HepG2 (cell line): ENCODE results near the gene BST1. TPM values are rescaled to one million over a fixed set of nuclear protein-coding genes. Genes with fewer than 3 reads are reported as not detected.

Source experiments
- BRF2 ChIP-seq: sonication (generic); formaldehyde crosslinking; IDR thresholded peaks from 2 replicates; pipeline ENCODE4 v1.8.1; 2022; ENCODE audit warnings: mild to moderate bottlenecking, missing genetic modification reagents
- DMAP1 ChIP-seq: IDR thresholded peaks from 2 replicates; pipeline ENCODE4 v1.6.1; 2016
- ETV6 ChIP-seq: sonication (generic); formaldehyde crosslinking; conservative IDR thresholded peaks from 2 replicates; pipeline ENCODE4 v1.4.0; 2020; ENCODE audit warnings: missing genetic modification reagents
- GMEB2 ChIP-seq: IDR thresholded peaks from 2 replicates; pipeline ENCODE4 v1.6.1; 2016; ENCODE audit warnings: missing biosample characterization, missing genetic modification reagents, low read depth
- MIER2 ChIP-seq: IDR thresholded peaks from 2 replicates; pipeline ENCODE4 v1.6.1; 2016; ENCODE audit warnings: missing biosample characterization, missing genetic modification reagents
- NBN ChIP-seq: fragments of 450-650 bp; conservative IDR thresholded peaks from 2 replicates; pipeline ENCODE4 v1.6.1; 2017
- PCBP1 ChIP-seq: fragments of 200-400 bp; formaldehyde crosslinking; IDR thresholded peaks from 2 replicates; pipeline ENCODE4 v1.6.1; 2017; ENCODE audit warnings: mild to moderate bottlenecking, low read depth, low read length, borderline replicate concordance
- ZBTB10 ChIP-seq: sonication (generic); formaldehyde crosslinking; IDR thresholded peaks from 2 replicates; pipeline ENCODE4 v1.4.0; 2020; ENCODE audit warnings: missing genetic modification reagents, borderline replicate concordance
- ZFP36 ChIP-seq: fragments of 150-350 bp; IDR thresholded peaks from 2 replicates; pipeline ENCODE4 v1.6.1; 2018; ENCODE audit warnings: borderline replicate concordance, low read length, low read depth; ENCODE audit not compliant: partially characterized antibody
- ZNF12 ChIP-seq: sonication (generic); formaldehyde crosslinking; IDR thresholded peaks from 2 replicates; pipeline ENCODE4 v1.5.0; 2020; ENCODE audit warnings: missing genetic modification reagents
- ZNF143 ChIP-seq: sonication (generic); formaldehyde crosslinking; IDR thresholded peaks from 2 replicates; pipeline ENCODE4 v1.4.0; 2020; ENCODE audit warnings: missing genetic modification reagents
- ZNF724P ChIP-seq: sonication (generic); formaldehyde crosslinking; IDR thresholded peaks from 2 replicates; pipeline ENCODE4 v1.8.0; 2022; ENCODE audit warnings: missing genetic modification reagents, borderline replicate concordance
- polyA plus RNA-seq, 8 experiments: library from polyadenylated mRNA; depleted of rRNA in 3 of 8; stranded (reverse) in 7 of 8; unstranded in 1 of 8; fragments of >200 nt; fragmentation: Illumina TruSeq in 4 of 8; extraction: Trizol in 4 of 8; gene quantifications; 2 replicates each; pipeline versions ENCODE4 v1.2.1 to v1.2.3, GENCODE V29; 2011 to 2016; ENCODE audit warnings: low read depth in 4 of 8, missing spikeins in 1 of 8, mixed read lengths in 1 of 8; ENCODE audit not compliant: insufficient read depth in 1 of 8
- total RNA-seq, 5 experiments: library from RNA; depleted of rRNA; stranded (reverse); fragments of >200 nt; fragmentation: Illumina TruSeq; extraction: Trizol; gene quantifications; 2 replicates each; pipeline ENCODE4 v1.2.3, GENCODE V29; 2016; ENCODE audit warnings: low read depth in 1 of 5
- TF ChIP-seq, protein P1 (sequence below): IDR thresholded peaks from 2 replicates; pipeline ENCODE4 v1.6.1; 2016
- TF ChIP-seq, protein P2 (sequence below): sonication (generic); formaldehyde crosslinking; IDR thresholded peaks from 2 replicates; pipeline ENCODE4 v1.4.0; 2020; ENCODE audit warnings: mild to moderate bottlenecking, low read depth, missing genetic modification reagents

Gene BST1
- total and polyA plus RNA-seq, 2 of the 13 experiments (the other 11 are each of a cell fraction or from before 2014, with no cell fraction given) = 0.09 to 0.49 TPM

DNA sequence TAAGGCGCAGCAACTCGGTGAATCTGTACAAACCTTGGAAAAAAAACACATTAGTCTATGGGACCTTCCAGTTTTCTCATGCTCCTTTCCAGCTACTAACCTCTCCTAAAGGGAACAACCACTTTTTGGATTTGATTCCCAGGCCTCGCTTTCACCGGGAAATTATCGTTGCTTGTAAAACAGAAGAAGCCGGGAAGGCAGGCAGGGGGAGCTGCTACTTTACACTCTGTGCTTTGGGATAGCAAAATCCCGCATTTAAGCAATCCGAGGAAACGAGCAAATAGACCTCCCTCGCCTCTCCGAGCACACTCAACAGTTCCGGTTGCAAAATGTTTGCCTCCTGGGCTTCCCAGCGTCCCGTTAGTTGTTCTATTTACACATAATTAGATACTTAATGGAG, 76.4 kb downstream of the BST1 start (continued):
- no peak for TF ChIP-seq ZNF724P
- no peak for TF ChIP-seq DMAP1 (CRISPR knock-in tag)
- TF ChIP-seq ETV6 (CRISPR knock-in tag) = no peak
- no peak for TF ChIP-seq GMEB2 (CRISPR knock-in tag)
- TF ChIP-seq, protein P1, sequence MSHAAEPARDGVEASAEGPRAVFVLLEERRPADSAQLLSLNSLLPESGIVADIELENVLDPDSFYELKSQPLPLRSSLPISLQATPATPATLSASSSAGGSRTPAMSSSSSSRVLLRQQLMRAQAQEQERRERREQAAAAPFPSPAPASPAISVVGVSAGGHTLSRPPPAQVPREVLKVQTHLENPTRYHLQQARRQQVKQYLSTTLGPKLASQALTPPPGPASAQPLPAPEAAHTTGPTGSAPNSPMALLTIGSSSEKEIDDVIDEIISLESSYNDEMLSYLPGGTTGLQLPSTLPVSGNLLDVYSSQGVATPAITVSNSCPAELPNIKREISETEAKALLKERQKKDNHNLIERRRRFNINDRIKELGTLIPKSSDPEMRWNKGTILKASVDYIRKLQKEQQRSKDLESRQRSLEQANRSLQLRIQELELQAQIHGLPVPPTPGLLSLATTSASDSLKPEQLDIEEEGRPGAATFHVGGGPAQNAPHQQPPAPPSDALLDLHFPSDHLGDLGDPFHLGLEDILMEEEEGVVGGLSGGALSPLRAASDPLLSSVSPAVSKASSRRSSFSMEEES (CRISPR knock-in tag) = no peak
- no peak for TF ChIP-seq ZNF12
- TF ChIP-seq ZBTB10 = no peak
- TF ChIP-seq ZNF143 (CRISPR knock-in tag) = no peak
- no peak for TF ChIP-seq BRF2 (CRISPR knock-in tag)
- TF ChIP-seq MIER2 (CRISPR knock-in tag) = no peak
- TF ChIP-seq, protein P2, sequence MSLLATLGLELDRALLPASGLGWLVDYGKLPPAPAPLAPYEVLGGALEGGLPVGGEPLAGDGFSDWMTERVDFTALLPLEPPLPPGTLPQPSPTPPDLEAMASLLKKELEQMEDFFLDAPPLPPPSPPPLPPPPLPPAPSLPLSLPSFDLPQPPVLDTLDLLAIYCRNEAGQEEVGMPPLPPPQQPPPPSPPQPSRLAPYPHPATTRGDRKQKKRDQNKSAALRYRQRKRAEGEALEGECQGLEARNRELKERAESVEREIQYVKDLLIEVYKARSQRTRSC = no peak
- TF ChIP-seq ZFP36 = no peak
- no peak for TF ChIP-seq PCBP1
- no peak for TF ChIP-seq NBN
